ENCODE measurements around the gene RAP1GDS1. TPM values are rescaled to one million over a fixed set of nuclear protein-coding genes. Genes with fewer than 3 reads are reported as not detected.
"Not testable (repeated sequence)": the region's sequence is repeated elsewhere in the genome, so short reads cannot be mapped to it uniquely, and the experiment has no call there.

Gene RAP1GDS1
- total and polyA plus RNA-seq, 2 donors: 23.6 to 41.6 TPM

DNA sequence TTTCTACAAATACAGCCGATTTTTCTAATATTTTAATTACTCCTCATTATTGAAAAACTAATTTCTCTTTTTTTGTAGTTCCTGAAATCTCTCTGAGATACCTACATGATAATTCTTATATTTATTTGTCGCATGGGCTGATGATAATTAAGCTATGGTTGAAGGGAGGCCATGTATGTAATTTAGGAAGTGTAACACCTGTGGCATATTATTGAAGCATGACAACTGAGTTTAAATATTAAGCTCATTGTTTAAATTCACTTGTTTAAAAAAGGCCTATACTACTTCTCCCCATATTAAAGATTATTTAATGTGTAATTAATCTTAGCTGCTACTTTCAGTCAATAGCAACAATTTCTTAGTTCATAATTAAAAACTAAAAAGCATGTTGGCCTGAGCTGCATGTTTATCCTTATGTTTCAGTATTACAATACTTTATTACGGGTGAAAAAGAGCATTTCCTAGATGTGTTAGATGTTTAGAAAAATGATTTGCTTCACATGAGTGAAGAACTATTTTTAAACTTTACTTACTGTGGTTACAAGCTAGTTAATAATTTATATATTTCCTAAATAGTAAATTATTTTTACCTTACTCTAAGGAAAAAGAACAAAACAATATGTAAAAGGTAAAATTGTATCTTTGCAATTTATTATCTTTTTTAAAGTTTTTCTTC is 122.4 kb downstream of the RAP1GDS1 start:
- Histone ChIP-seq H3K27ac (ENCODE audit: low read depth in 1 of 2, low read length in 1 of 2) (no peak overlapping the region), H3K4me3 (ENCODE audit: low read length in 2 of 2) (no peak overlapping the region), H3K36me3 (ENCODE audit: control insufficient read depth in 2 of 2, insufficient read depth in 2 of 2, low read length in 1 of 2) (peaks cover 0 to 5% of the 10 kb centered on the region in 2 donors), H3K4me1 (ENCODE audit: control insufficient read depth in 2 of 2, insufficient read depth in 2 of 2, low read length in 2 of 2) (no peaks in the 10 kb centered on the region), H3K9me3 (ENCODE audit: control insufficient read depth in 2 of 2, insufficient read depth in 1 of 2, low read length in 1 of 2) (no peaks in the 10 kb centered on the region), H3K27me3 (ENCODE audit: control insufficient read depth in 2 of 2, insufficient read depth in 1 of 2, low read length in 1 of 2) (no peaks in the 10 kb centered on the region)
- no peak for DNase-seq (ENCODE audit: low read depth in 6 of 9, low spot score in 9 of 9)
- 98% methylated on average over 3 of the region's 3 CpGs for WGBS

DNA sequence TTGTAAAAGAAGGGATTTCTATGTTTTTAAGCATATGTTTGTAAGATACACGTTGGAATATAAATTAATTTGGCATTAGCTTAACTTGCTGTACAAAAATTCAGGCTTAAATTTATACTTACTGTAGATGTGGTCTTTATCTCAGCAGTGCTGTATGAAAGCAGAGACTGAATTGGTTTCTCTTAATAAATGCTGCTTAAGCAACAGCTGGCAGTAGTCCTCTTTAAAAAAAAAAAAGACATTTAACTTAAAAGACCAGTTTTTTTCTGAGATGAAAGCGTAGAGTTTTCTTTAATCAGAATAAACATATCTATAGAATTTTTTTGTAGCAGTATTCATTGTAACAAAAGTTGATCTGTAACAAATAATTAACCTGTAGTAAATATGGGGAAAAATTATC is 124.6 kb downstream of the RAP1GDS1 start:
- Histone ChIP-seq H3K36me3 (ENCODE audit: control insufficient read depth in 2 of 2, insufficient read depth in 2 of 2, low read length in 1 of 2) (no peaks in the 10 kb centered on the region), H3K27me3 (ENCODE audit: control insufficient read depth in 2 of 2, insufficient read depth in 1 of 2, low read length in 1 of 2) (no peaks in the 10 kb centered on the region), H3K4me3 (ENCODE audit: low read length in 2 of 2) (no peak overlapping the region), H3K4me1 (ENCODE audit: control insufficient read depth in 2 of 2, insufficient read depth in 2 of 2, low read length in 2 of 2) (no peaks in the 10 kb centered on the region), H3K9me3 (ENCODE audit: control insufficient read depth in 2 of 2, insufficient read depth in 1 of 2, low read length in 1 of 2) (no peaks in the 10 kb centered on the region), H3K27ac (ENCODE audit: low read depth in 1 of 2, low read length in 1 of 2) (no peak overlapping the region)
- DNase-seq (ENCODE audit: low read depth in 6 of 9, low spot score in 9 of 9): peak in 1 of 9 donors; percentile 10
- 71% methylated on average over 2 of the region's 2 CpGs for WGBS

DNA sequence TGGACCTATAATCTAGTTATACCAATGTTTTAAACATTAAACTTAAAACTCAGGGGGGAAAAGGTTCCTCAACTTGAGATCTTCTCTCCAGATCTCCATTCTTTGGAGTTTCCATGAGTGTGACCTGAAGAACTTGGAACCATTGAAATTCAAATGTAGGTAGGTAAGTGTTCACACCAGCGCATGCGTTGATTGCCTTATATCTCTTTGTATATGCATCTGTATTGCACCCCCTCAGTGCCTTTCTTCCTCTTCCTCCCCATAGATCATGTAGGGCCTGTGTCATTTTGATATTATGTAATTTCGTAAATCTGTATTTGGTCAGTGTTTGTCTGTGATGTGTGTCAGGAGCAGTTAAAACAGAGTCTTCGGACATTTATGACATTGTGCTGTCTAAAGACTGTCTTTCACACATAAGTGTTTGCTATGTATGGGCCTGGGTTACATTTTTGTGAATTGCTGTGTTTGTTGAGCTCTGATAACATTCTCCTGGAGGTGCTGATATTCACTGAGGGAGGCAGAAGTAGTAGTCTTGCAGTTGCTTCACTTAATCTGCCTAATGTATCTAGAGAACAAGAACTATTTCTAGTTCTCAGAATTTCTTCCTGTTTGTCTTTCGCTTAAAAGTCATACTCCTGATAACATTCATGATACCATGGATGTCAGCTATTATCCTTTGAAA is 126.3 kb downstream of the RAP1GDS1 start:
- no peaks in the 10 kb centered on the region for H3K27me3 ChIP-seq (ENCODE audit: control insufficient read depth in 2 of 2, insufficient read depth in 1 of 2, low read length in 1 of 2)
- H3K9me3 ChIP-seq (ENCODE audit: control insufficient read depth in 2 of 2, insufficient read depth in 1 of 2, low read length in 1 of 2): no peaks in the 10 kb centered on the region
- 97% methylated on average over 5 of the region's 5 CpGs for WGBS

DNA sequence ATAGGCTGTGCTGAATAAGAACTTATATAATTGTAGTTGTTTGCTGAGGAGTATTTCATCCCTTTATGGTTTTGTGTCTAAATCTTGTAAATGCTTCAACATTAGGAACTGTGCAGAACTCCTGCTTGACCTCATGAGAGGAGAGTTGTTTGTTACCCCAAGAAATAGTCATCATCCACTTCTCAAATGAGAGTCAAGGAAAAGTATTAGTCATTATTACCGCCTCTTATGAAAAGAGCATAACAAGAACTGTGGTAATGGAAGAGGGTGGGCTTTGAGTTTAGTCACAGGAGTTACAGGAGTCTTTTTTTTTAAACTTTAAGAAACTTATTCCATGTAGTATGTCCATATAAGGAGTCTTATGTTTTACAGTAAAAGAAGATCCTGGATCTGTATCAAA is 132.9 kb downstream of the RAP1GDS1 start:
- Histone ChIP-seq H3K27ac (ENCODE audit: low read depth in 1 of 2, low read length in 1 of 2) (no peak overlapping the region), H3K9me3 (ENCODE audit: control insufficient read depth in 2 of 2, insufficient read depth in 1 of 2, low read length in 1 of 2) (no peaks in the 10 kb centered on the region), H3K4me1 (ENCODE audit: control insufficient read depth in 2 of 2, insufficient read depth in 2 of 2, low read length in 2 of 2) (no peaks in the 10 kb centered on the region), H3K27me3 (ENCODE audit: control insufficient read depth in 2 of 2, insufficient read depth in 1 of 2, low read length in 1 of 2) (no peaks in the 10 kb centered on the region), H3K36me3 (ENCODE audit: control insufficient read depth in 2 of 2, insufficient read depth in 2 of 2, low read length in 1 of 2) (peaks cover 0 to 3% of the 10 kb centered on the region in 2 donors), H3K4me3 (ENCODE audit: low read length in 2 of 2) (no peak overlapping the region)
- no peak for DNase-seq (ENCODE audit: low read depth in 6 of 9, low spot score in 9 of 9)
- WGBS: 99% methylated on average over 1 of the region's 1 CpG

More for the DNA sequence above, 126.3 kb downstream of the RAP1GDS1 start:
- Histone ChIP-seq H3K36me3 (ENCODE audit: control insufficient read depth in 2 of 2, insufficient read depth in 2 of 2, low read length in 1 of 2) (no peaks in the 10 kb centered on the region), H3K4me1 (ENCODE audit: control insufficient read depth in 2 of 2, insufficient read depth in 2 of 2, low read length in 2 of 2) (no peaks in the 10 kb centered on the region), H3K4me3 (ENCODE audit: low read length in 2 of 2) (no peak overlapping the region), H3K27ac (ENCODE audit: low read depth in 1 of 2, low read length in 1 of 2) (no peak overlapping the region)
- DNase-seq (ENCODE audit: low read depth in 6 of 9, low spot score in 9 of 9): no peak

DNA sequence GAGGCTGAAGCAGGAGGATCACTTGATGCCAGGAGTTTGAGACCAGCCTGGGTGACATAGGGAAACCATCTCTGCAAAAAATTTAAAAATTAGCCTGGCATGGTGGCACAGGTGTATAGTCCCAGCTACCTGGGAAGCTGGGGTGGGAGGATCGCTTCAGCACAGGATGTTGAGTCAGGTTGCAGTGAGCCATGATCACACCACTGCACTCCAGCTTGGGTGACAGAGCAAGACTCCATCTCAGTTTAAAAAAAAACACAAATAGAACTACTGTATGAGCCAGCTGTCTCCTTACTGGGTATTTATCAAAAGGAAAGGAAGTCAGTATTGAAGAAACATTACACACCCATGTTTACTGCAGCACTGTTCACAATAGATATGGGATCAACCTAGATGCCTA is 138.7 kb downstream of the RAP1GDS1 start:
- no peaks in the 10 kb centered on the region for H3K4me1 ChIP-seq (ENCODE audit: control insufficient read depth in 2 of 2, insufficient read depth in 2 of 2, low read length in 2 of 2)
- H3K36me3 ChIP-seq (ENCODE audit: control insufficient read depth in 2 of 2, insufficient read depth in 2 of 2, low read length in 1 of 2): peaks cover 0 to 3% of the 10 kb centered on the region in 2 donors
- H3K9me3 ChIP-seq (ENCODE audit: control insufficient read depth in 2 of 2, insufficient read depth in 1 of 2, low read length in 1 of 2): no peaks in the 10 kb centered on the region
- no peaks in the 10 kb centered on the region for H3K27me3 ChIP-seq (ENCODE audit: control insufficient read depth in 2 of 2, insufficient read depth in 1 of 2, low read length in 1 of 2)
- H3K4me3 ChIP-seq (ENCODE audit: low read length in 2 of 2): no peak overlapping the region
- no peak overlapping the region for H3K27ac ChIP-seq (ENCODE audit: low read depth in 1 of 2, low read length in 1 of 2)
- DNase-seq (ENCODE audit: low read depth in 6 of 9, low spot score in 9 of 9): no peak
- 98% methylated on average over 1 of the region's 1 CpG for WGBS

DNA sequence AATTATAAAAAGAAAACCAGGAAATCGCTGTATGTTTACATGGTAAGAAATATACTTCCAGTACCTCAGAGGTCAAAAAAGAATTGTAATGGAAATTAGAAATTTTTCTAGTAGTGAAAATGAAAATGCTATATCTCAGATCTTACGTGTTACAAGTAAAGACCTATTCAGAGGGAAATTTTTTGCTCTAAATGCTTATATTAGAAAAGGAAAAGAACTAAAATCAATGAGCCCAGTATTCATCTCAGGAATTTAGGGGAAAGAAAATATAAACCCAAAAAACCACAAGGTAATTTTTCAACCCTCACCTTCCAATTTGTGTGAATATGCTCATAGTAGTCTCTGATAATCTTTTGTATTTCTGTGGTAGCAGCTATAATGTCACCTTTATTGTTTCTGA is 145.6 kb downstream of the RAP1GDS1 start:
- no peaks in the 10 kb centered on the region for H3K27me3 ChIP-seq (ENCODE audit: control insufficient read depth in 2 of 2, insufficient read depth in 1 of 2, low read length in 1 of 2)
- 95% methylated on average over 2 of the region's 2 CpGs for WGBS
- no peak overlapping the region for H3K4me3 ChIP-seq (ENCODE audit: low read length in 2 of 2)
- no peak for DNase-seq (ENCODE audit: low read depth in 6 of 9, low spot score in 9 of 9)
- H3K36me3 ChIP-seq (ENCODE audit: control insufficient read depth in 2 of 2, insufficient read depth in 2 of 2, low read length in 1 of 2): peaks cover 0 to 3% of the 10 kb centered on the region in 2 donors
- peaks cover 0 to 2% of the 10 kb centered on the region in 2 donors for H3K4me1 ChIP-seq (ENCODE audit: control insufficient read depth in 2 of 2, insufficient read depth in 2 of 2, low read length in 2 of 2)
- no peak overlapping the region for H3K27ac ChIP-seq (ENCODE audit: low read depth in 1 of 2, low read length in 1 of 2)
- no peaks in the 10 kb centered on the region for H3K9me3 ChIP-seq (ENCODE audit: control insufficient read depth in 2 of 2, insufficient read depth in 1 of 2, low read length in 1 of 2)

DNA sequence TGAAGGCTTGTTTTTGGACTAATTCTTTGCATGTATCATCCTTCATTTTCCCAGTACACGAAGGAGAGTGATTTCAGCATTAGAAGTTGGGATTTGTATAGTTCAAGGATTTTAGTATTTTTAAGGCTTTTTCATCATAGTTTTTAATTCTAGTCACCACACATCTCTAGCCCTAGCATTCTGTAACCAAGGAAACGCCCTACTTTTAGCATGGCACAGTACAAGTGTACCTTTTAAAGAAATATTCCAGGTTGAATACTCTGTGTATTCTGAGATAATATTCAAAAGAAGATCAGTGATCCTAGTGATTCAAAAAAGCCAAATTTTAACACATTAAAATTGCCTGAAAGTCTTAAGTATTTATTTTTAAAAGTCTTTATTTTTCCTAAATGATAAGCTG is 150.5 kb downstream of the RAP1GDS1 start:
- WGBS: 99% methylated on average over 2 of the region's 2 CpGs
- peak in 8 of 9 donors; percentile 1 to 54 (median 16) for DNase-seq (ENCODE audit: low read depth in 6 of 9, low spot score in 9 of 9)
- Histone ChIP-seq H3K9me3 (ENCODE audit: control insufficient read depth in 2 of 2, insufficient read depth in 1 of 2, low read length in 1 of 2) (peaks cover 0 to 11% of the 10 kb centered on the region in 2 donors), H3K27ac (ENCODE audit: low read depth in 1 of 2, low read length in 1 of 2) (no peak overlapping the region), H3K27me3 (ENCODE audit: control insufficient read depth in 2 of 2, insufficient read depth in 1 of 2, low read length in 1 of 2) (no peaks in the 10 kb centered on the region), H3K4me1 (ENCODE audit: control insufficient read depth in 2 of 2, insufficient read depth in 2 of 2, low read length in 2 of 2) (peaks cover 0 to 2% of the 10 kb centered on the region in 2 donors), H3K4me3 (ENCODE audit: low read length in 2 of 2) (no peak overlapping the region), H3K36me3 (ENCODE audit: control insufficient read depth in 2 of 2, insufficient read depth in 2 of 2, low read length in 1 of 2) (peaks cover 0 to 8% of the 10 kb centered on the region in 2 donors)

DNA sequence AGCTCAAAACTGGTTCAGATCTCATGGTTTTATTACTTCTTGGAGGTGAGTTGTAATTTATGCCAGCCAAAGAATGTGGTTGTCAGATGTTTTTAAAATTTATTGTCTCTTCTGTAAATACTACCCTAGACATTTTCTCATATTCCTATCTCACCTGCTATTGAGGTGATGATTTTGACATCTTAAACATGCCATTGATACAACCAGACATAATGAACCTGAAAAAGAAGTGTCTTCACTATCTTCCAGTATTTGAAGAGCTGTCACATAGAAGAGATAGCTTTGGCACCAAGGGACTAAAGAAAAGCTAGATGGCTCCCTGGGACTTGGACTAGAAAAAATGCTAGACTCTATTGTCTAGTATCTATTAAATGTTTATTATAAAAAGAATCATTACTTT is 155.7 kb downstream of the RAP1GDS1 start:
- H3K4me3 ChIP-seq (ENCODE audit: low read length in 2 of 2): no peak overlapping the region
- no peaks in the 10 kb centered on the region for H3K27me3 ChIP-seq (ENCODE audit: control insufficient read depth in 2 of 2, insufficient read depth in 1 of 2, low read length in 1 of 2)
- no peak for DNase-seq (ENCODE audit: low read depth in 6 of 9, low spot score in 9 of 9)
- no peak overlapping the region for H3K27ac ChIP-seq (ENCODE audit: low read depth in 1 of 2, low read length in 1 of 2)
- peaks cover 9 to 28% of the 10 kb centered on the region in 2 donors for H3K36me3 ChIP-seq (ENCODE audit: control insufficient read depth in 2 of 2, insufficient read depth in 2 of 2, low read length in 1 of 2)
- no peaks in the 10 kb centered on the region for H3K4me1 ChIP-seq (ENCODE audit: control insufficient read depth in 2 of 2, insufficient read depth in 2 of 2, low read length in 2 of 2)
- peaks cover 0 to 11% of the 10 kb centered on the region in 2 donors for H3K9me3 ChIP-seq (ENCODE audit: control insufficient read depth in 2 of 2, insufficient read depth in 1 of 2, low read length in 1 of 2)

DNA sequence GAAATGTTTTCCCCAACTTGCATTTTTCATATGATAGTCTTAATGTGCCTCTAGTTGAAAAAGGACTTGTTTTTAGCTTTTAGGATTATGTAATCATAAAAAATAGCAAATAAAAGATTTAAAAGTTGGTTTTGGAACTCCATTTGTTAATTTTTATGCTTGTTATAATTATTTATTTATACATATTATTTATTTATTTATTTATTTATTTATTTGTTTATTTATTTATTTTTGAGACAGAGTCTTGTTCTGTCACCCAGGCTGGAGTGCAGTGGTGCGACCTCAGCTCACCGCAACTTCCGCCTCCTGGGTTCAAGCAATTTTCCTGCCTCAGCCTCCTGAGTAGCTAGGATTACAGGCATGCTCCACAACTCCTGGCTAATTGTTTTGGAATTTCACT is 159.0 kb downstream of the RAP1GDS1 start:
- not testable (repeated sequence) for DNase-seq (ENCODE audit: low read depth in 6 of 9, low spot score in 9 of 9)
- WGBS: 98% methylated on average over 3 of the region's 3 CpGs

More for the DNA sequence above, 159.0 kb downstream of the RAP1GDS1 start:
- H3K9me3 ChIP-seq (ENCODE audit: control insufficient read depth in 2 of 2, insufficient read depth in 1 of 2, low read length in 1 of 2); H3K27ac ChIP-seq (ENCODE audit: low read depth in 1 of 2, low read length in 1 of 2); H3K27me3 ChIP-seq (ENCODE audit: control insufficient read depth in 2 of 2, insufficient read depth in 1 of 2, low read length in 1 of 2); H3K4me3 ChIP-seq (ENCODE audit: low read length in 2 of 2); H3K4me1 ChIP-seq (ENCODE audit: control insufficient read depth in 2 of 2, insufficient read depth in 2 of 2, low read length in 2 of 2): not testable (repeated sequence)
- peaks cover 16 to 47% of the 10 kb centered on the region in 2 donors for H3K36me3 ChIP-seq (ENCODE audit: control insufficient read depth in 2 of 2, insufficient read depth in 2 of 2, low read length in 1 of 2)
